GM21515 (cell line): ENCODE results near the gene ERMN.
A peak's percentile ranks its signal among the peaks of the same experiment; 100 is the strongest.
"Not testable (repeated sequence)": the region's sequence is repeated elsewhere in the genome, so short reads cannot be mapped to it uniquely, and the experiment has no call there.

Source experiments
- ATAC-seq: cut with Tn5 transposase; IDR thresholded peaks from one replicate; pipeline ENCODE4 v1.9.1; 2021; ENCODE audit not compliant: unreplicated experiment

Gene ERMN, protein sequence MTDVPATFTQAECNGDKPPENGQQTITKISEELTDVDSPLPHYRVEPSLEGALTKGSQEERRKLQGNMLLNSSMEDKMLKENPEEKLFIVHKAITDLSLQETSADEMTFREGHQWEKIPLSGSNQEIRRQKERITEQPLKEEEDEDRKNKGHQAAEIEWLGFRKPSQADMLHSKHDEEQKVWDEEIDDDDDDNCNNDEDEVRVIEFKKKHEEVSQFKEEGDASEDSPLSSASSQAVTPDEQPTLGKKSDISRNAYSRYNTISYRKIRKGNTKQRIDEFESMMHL

GRCh38 chr2:157325786-157326185 lies at the start of gene ERMN:
Gene ERMN (minus strand): TSS chr2:157325824. CDS start chr2:157325642, 182 bp downstream.
- ATAC-seq, result no peak

GRCh38 chr2:157375384-157375783 lies 49.8 kb upstream of the ERMN start:
- no peak for ATAC-seq

DNA sequence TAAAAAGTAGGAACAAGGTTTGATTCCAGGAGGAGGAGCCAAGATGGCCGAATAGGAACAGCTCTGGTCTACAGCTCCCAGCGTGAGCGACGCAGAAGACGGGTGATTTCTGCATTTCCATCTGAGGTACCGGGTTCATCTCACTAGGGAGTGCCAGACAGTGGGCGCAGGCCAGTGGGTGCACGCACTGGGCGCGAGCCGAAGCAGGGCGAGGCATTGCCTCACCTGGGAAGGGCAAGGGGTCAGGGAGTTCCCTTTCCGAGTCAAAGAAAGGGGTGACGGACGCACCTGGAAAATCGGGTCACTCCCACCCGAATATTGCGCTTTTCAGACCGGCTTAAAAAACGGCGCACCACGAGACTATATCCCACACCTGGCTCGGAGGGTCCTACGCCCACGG lies 42.9 kb upstream of the ERMN start:
- not testable (repeated sequence) for ATAC-seq

DNA sequence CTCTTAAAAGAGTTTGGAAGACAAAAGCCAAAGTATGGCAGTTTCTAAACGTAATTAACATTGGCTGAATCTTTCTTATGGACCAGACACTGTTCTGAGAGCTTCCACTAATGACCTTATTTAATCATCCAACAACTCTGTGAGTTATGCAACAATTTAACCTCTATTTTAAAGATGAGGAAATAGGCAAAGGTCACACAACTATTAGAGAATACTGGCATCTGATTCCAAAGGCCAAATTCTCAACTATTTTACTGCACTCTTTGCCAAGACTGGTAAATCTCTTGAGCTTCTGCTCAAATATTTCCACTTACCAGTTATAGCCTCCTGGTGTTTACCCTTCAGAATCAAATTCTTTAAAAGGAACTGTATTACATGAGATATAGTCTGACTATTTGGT lies 42.1 kb upstream of the ERMN start:
- no peak for ATAC-seq

DNA sequence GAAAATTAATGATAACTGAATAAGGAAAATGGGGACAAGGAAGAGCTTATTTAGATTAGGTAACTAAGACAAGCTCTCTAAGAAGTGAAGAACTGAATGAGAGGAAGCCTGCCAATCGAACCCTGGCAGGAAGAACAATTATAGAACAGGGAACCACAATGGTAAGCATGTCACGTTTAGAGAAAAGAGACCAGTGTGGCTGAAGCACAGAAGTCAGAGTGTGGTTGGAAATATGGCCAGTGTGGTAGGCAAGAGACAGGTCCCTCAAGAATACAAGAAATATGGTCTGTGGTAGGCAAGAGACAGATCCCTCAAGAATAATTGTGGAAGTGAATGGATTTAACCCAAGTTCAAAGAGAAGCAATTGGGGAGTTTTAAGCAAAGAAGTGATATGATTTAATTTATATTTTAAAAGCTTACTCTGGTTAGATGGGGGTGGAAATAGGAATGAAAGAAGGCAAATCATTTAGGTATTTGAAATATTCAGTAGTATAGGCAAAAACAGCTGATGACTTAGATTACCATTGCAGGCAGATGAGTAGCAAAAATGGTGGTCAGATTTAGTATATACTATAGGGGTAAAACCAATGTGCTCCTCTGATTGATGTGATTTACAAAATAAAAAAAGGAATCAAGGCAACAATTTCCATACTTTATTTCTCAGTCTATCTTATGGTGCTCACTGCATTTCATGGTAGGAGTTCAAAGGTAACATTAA lies 38.8 kb upstream of the ERMN start:
- ATAC-seq, result peak; percentile 86

DNA sequence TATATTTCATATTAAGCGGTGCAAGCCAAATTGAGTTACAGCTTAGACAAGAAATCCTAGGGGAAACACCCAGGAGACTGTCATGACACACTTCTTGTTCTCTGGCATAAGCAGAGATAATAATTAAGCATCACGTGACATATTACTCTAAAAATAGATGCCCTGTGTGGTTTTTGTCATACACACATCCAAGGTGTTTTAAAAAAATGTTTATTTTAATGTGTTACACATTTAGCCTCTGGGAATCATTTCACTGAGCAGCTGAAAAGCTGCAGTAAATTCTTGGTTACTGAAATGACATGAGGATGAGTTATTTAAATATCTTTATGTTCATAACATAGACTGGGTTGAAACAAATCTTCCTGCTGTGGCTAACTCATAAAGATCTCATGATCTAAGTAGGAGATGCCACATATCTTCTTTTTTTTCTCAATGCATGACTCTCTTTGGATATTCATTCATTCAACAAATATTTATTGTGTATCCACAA lies 38.0 kb upstream of the ERMN start:
- ATAC-seq, result peak; percentile 36

DNA sequence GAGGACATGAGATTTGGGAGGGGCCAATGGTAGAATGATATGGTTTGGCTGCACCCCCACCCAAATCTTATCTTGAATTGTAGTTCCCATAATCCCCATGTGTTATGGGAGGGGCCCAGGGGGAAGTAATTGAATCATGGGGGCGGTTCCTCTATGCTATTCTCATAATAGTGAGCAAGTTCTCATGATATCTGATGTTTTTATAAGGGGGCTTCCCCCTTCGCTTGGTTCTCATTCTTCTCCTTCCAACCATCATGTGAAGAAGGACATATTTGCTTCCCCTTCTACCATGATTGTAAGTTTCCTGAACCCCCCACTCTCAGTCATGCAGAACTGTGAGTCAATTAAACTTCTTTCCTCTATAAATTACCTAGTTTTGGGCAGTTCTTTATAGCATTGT lies 37.0 kb upstream of the ERMN start:
- no peak for ATAC-seq

DNA sequence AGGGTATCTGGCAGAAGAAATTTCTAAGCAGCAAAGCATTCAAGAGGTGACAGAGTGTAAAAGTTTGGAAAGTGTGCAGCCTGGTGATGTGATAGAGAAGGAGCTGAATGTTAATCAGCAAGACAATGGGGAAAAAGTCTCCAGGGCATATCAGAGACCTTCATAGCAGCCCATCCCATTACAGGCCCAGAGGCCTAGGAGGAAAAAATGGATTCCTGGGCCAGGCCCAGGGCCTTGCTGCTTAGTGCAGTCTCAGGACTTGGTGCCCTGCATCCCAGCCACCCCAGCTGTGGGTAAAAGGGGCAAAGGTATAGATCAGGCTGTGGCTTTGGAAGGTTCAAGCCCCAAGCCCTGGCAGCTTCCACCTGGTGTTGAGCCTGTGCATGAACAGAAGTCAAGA lies 35.9 kb upstream of the ERMN start:
- ATAC-seq, result no peak

- no peak for ATAC-seq
Observed at GRCh38 chr2:157359628-157360027, 34.0 kb upstream of the ERMN start.

DNA sequence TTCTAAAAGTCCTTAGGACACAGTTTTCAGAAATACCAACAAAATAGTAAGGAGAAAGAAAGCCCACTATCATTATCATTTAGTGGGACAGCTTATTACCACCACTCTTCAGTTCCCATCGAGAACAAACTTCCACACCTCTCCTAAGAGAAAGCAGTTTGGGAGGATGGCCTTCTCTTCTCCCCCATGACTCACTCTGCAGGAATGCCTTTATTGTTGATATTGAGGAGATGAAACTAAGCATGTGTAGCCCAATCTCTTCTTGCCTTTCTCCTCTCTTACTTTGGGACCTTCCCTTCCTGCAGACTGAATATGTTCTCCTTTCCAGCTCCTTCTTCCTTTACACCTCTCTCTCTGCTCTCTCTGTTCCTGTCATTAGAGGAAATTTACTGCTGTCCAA lies 30.0 kb upstream of the ERMN start:
- ATAC-seq, result no peak

- no peak for ATAC-seq
Observed at GRCh38 chr2:157349949-157350515, 24.4 kb upstream of the ERMN start.

DNA sequence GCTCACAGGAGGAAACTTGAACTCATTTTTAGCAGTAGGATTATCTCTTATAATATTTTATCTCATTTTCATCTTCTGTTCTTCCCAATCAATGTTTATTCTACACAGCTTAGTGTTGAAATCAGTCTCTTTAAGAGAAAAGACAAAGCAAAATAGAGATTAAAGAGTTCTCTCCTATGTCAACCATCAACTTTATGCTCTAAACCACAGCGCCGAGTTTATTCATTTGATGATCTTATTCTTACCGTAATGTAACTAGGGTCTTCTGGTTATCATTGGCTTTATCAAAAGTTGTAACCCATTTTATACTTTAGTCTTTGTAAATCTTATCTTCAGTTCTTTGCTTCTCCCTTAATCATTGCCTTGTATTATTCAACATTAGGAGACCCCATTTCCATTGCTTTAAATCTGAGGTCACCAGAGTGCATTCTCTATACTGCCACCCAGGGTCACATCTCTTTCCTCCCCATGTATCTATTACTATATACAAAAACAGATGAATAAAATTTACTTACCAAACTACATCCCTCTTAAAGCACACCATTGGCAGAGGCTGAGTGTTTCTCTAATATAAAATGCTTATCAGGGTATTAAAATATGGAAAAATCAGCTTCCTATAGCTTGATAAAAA lies 22.8 kb upstream of the ERMN start:
- ATAC-seq, result no peak

- ATAC-seq, result no peak
Observed at GRCh38 chr2:157345647-157346389, 20.2 kb upstream of the ERMN start.

DNA sequence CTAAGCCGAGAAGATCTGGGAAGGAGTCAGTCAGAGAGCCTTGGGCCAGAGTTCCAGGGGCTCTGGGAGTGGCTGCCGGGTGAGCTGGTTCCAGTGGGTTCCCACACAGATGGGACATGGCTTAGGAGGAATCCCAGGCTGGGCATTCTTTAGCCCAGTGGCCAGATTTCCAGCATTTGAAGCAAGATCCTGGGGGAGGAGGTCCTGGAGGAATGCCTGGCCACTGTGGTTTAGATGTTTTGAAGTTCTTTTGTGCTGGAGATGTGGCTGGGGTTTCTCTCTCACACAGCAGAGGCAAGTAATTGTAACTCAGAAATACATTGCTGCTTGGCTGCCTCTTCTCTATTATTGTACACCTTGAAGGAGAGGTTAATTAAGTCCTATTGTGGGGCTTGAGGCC lies 15.8 kb upstream of the ERMN start:
- not testable (repeated sequence) for ATAC-seq

DNA sequence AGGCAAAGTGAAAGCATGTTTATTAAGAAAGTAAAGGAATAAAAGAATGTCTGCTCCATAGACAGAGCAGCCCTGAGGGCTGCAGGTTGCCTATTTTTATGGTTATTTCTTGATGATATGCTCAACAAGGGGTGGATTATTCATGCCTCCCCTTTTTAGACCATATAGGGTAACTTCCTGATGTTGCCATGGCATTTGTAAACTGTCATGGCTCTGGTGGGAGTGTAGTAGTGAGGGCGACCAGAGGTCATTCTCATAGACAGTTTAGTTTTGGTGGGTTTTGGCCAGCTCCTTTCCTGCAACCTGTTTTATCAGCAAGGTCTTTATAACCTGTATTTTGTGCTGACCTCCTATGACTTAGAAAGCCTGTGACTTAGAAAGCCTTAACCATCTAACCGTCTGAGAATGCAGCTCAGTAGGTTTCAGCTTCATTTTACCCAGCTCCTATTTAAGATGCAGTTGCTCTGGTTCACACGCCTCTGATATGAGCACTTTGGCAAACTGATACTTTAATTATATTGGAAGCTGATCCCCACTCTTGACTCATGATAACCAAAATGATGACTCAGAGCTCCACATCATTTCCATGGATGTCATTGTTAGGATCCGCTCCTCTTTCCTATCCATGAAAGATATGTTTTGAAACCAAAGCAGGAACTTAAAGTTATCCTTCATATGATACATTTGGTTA lies 14.5 kb upstream of the ERMN start:
- no peak for ATAC-seq

- no peak for ATAC-seq
Observed at GRCh38 chr2:157337978-157338377, 12.4 kb upstream of the ERMN start.

DNA sequence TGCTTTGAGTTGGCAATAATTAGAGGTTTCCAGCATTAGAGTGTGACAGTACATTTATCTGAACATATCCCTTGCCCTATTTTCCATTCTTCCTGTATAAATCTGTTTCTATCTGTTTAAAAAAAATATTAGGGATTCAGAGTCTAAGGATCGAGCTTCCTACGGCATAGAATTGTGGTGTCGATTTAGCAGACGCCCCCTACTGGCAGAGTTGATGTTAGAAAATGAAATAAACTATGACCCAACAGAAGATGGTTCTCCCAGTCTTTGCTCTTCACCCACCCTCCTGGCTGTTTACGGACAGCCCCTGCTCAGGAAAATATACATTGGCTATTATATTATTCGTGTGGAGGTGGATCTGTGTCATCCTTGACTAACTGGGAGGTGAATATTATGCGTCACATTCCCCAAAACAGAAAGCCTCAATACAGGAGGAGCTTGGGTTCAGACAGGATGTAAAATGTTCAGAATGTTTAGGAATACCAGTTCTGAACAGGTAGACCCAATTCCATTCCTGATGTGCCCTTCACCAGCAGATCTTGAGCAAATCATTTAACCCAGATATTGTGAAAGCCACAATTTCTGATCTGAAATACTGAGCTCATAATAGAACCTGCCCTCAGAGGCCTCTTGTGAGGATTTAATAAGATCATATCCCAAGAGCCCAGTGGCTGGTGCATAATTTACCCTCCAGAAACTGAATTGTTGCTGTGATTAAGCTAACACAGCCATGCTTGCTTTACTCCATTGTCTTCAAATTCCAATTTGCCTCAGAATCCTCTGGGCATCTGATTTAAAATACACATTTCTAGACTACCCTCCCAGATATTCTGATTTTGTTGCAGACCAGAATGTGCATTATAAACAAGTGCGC lies 10.8 kb upstream of the ERMN start:
- ATAC-seq, result peak; percentile 67

DNA sequence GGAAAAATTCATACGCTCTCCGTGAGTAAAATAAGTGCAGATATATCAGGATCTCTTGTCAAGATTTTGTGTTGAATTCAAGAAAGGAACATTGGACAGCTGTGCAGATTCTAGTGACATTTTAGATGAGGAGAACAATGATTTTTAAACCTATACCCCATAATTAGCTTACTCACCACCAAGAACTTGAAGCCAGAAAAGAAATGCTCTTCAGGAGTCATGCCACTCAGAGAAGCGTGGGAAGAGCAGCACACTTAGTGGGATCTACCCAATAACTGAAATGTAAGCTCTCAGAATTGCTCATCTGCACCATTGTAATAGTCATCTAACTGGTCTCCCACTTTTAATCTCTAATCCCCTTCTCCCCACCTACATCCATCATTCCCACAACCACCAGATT lies 9.2 kb upstream of the ERMN start:
- ATAC-seq, result no peak

- no peak for ATAC-seq
Observed at GRCh38 chr2:157334335-157334734, 8.7 kb upstream of the ERMN start.
